Measurements from ENCODE around the gene ANKAR.

DNA sequence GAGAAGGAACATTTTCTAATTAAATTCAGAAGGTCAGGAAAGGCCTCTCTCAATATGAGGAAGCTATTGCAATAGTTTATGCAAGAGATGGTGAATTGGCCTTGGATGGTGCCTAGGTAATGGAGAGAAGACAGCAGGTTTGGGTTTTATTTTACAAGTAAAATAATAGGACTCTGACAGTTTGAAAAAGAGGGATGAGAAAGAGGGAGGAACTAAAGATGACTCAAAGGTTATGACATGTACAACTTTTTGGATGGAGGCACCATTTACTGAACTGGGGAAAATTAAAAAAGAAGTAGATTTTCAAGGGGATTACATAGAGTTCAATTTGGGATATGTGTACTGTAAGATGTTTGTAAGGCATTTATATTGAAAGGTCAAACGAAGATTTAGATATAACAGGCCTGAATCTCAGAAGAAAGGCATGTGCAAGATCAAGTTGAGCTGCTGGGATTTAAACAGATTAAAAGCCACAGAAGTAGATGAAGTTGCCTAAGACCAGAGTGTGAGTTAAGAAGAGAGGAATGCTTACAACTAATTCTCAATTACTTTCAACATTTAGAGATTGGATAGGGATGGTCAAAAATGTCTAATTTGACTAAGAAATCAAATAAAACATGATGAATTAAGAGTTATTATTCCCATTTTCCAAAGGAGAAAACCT lies 25.5 kb upstream of the ANKAR start:
- no peak for TF ChIP-seq CTCF (IDR thresholded peaks at IDR 0.05; ENCODE audit: low read length)
- TF ChIP-seq EZH2 (IDR thresholded peaks at IDR 0.05; ENCODE audit: borderline replicate concordance, low read length) = no peak
